GM19463 (cell line): ENCODE measurements around the gene PLP2.

ENCODE experiments used
- ATAC-seq: cut with Tn5 transposase; IDR thresholded peaks from one replicate; pipeline ENCODE4 v1.9.1; 2021; ENCODE audit warnings: mild to moderate bottlenecking, moderate library complexity; ENCODE audit not compliant: unreplicated experiment

Gene PLP2

GRCh38 chrX:49208399-49208798, 36.7 kb downstream of the PLP2 start:
- ATAC-seq: no peak

GRCh38 chrX:49209434-49210251, 37.9 kb downstream of the PLP2 start:
- no peak for ATAC-seq

- no peak for ATAC-seq
Measured at GRCh38 chrX:49210406-49210805, 38.7 kb downstream of the PLP2 start.

GRCh38 chrX:49211074-49211473, 39.4 kb downstream of the PLP2 start:
- ATAC-seq: no peak

- ATAC-seq: no peak
Measured at GRCh38 chrX:49212209-49212608, 40.5 kb downstream of the PLP2 start.

GRCh38 chrX:49212861-49213260, 41.2 kb downstream of the PLP2 start:
- ATAC-seq: no peak

- no peak for ATAC-seq
Measured at GRCh38 chrX:49214416-49214815, 42.7 kb downstream of the PLP2 start.

GRCh38 chrX:49214996-49215526, 43.4 kb downstream of the PLP2 start:
- ATAC-seq: no peak

GRCh38 chrX:49220100-49220499, 48.4 kb downstream of the PLP2 start:
- ATAC-seq: no peak

- no peak for ATAC-seq
Measured at GRCh38 chrX:49221868-49222267, 50.2 kb downstream of the PLP2 start.
